Measurements from ENCODE around the gene IL36B.

The IL36B gene

GRCh38 chr2:113053666-113054065 lies 999 bp upstream of the IL36B start:
- DNase-seq (ENCODE audit: low read depth) = no peak

GRCh38 chr2:113050921-113051895 lies 1.5 kb downstream of the IL36B start:
- no peak for DNase-seq (ENCODE audit: low read depth)

GRCh38 chr2:113046465-113046864 lies 6.2 kb downstream of the IL36B start:
- no peak for DNase-seq (ENCODE audit: low read depth)

GRCh38 chr2:113041871-113042270 lies 10.8 kb downstream of the IL36B start:
- DNase-seq (ENCODE audit: low read depth) = no peak

GRCh38 chr2:113039719-113040118 lies 12.9 kb downstream of the IL36B start:
- no peak for DNase-seq (ENCODE audit: low read depth)

GRCh38 chr2:113039158-113039557 lies 13.5 kb downstream of the IL36B start:
- DNase-seq (ENCODE audit: low read depth) = no peak

- DNase-seq (ENCODE audit: low read depth) = no peak
Observed at GRCh38 chr2:113038291-113038690, 14.4 kb downstream of the IL36B start.

- no peak for DNase-seq (ENCODE audit: low read depth)
Observed at GRCh38 chr2:113036763-113037162, 15.9 kb downstream of the IL36B start.

- DNase-seq (ENCODE audit: low read depth) = no peak
Observed at GRCh38 chr2:113034016-113034415, 18.7 kb downstream of the IL36B start.

- DNase-seq (ENCODE audit: low read depth) = no peak
Observed at GRCh38 chr2:113032737-113033136, 19.9 kb downstream of the IL36B start.

- no peak for DNase-seq (ENCODE audit: low read depth)
Observed at GRCh38 chr2:113028112-113028511, 24.6 kb downstream of the IL36B start.

- DNase-seq (ENCODE audit: low read depth) = no peak
Observed at GRCh38 chr2:113027691-113028090, 25.0 kb downstream of the IL36B start.

- DNase-seq (ENCODE audit: low read depth) = no peak
Observed at GRCh38 chr2:113025737-113026136, 26.9 kb downstream of the IL36B start.

- no peak for DNase-seq (ENCODE audit: low read depth)
Observed at GRCh38 chr2:113024764-113025163, 27.9 kb downstream of the IL36B start.

GRCh38 chr2:113021312-113021711 lies 31.4 kb downstream of the IL36B start:
- DNase-seq (ENCODE audit: low read depth) = no peak

- no peak for DNase-seq (ENCODE audit: low read depth)
Observed at GRCh38 chr2:113018509-113018908, 34.2 kb downstream of the IL36B start.

- DNase-seq (ENCODE audit: low read depth) = no peak
Observed at GRCh38 chr2:113015655-113016054, 37.0 kb downstream of the IL36B start.

- no peak for DNase-seq (ENCODE audit: low read depth)
Observed at GRCh38 chr2:113015042-113015441, 37.6 kb downstream of the IL36B start.

GRCh38 chr2:113014067-113014466 lies 38.6 kb downstream of the IL36B start:
- no peak for DNase-seq (ENCODE audit: low read depth)

GRCh38 chr2:113013336-113013661 lies 39.4 kb downstream of the IL36B start:
- no peak for DNase-seq (ENCODE audit: low read depth)

- DNase-seq (ENCODE audit: low read depth) = no peak
Observed at GRCh38 chr2:113012436-113013335, 40.0 kb downstream of the IL36B start.

GRCh38 chr2:113011108-113011507 lies 41.6 kb downstream of the IL36B start:
- DNase-seq (ENCODE audit: low read depth) = no peak

- no peak for DNase-seq (ENCODE audit: low read depth)
Observed at GRCh38 chr2:113010088-113010487, 42.6 kb downstream of the IL36B start.

Measured in stimulated activated CD8-positive, alpha-beta memory T cell treated with anti-CD3 and anti-CD28 coated beads, Interleukin-15, amount 100 ng/mL, for 24 hours (primary cell).